Measurements from ENCODE around the gene FAM47E.

- TF ChIP-seq, protein P1, sequence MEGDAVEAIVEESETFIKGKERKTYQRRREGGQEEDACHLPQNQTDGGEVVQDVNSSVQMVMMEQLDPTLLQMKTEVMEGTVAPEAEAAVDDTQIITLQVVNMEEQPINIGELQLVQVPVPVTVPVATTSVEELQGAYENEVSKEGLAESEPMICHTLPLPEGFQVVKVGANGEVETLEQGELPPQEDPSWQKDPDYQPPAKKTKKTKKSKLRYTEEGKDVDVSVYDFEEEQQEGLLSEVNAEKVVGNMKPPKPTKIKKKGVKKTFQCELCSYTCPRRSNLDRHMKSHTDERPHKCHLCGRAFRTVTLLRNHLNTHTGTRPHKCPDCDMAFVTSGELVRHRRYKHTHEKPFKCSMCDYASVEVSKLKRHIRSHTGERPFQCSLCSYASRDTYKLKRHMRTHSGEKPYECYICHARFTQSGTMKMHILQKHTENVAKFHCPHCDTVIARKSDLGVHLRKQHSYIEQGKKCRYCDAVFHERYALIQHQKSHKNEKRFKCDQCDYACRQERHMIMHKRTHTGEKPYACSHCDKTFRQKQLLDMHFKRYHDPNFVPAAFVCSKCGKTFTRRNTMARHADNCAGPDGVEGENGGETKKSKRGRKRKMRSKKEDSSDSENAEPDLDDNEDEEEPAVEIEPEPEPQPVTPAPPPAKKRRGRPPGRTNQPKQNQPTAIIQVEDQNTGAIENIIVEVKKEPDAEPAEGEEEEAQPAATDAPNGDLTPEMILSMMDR (IDR thresholded peaks at IDR 0.05) = no peak
- TF ChIP-seq EZH2 (IDR thresholded peaks at IDR 0.05; ENCODE audit: borderline replicate concordance, insufficient read depth, low read depth, low read length, poor library complexity, severe bottlenecking) = no peak
Observed at GRCh38 chr4:76308548-76308947, 57.0 kb downstream of the FAM47E start.
